IMR-90 (cell line): ENCODE measurements around the gene NBEA. TPM values are rescaled to one million over a fixed set of nuclear protein-coding genes. Genes with fewer than 3 reads are reported as not detected.

Source experiments
- ATAC-seq: fragments of 200-7000 bp; cut with Tn5 transposase; 2 replicates; pipeline ENCODE4 v1.9.1; 2020; ENCODE audit warnings: low read depth, mild to moderate bottlenecking, moderate library complexity
- BruUV-seq: library from RNA; stranded (reverse); fragments of 400-500 nt; replicated peaks from 2 replicates; lab custom pipeline; 2021; lab: Mats Ljungman, UMichigan
- CTCF ChIA-PET: fragments of 300-600 bp; formaldehyde crosslinking; extraction: SDS; loops from one replicate; lab custom pipeline; 2021; ENCODE audit warnings: antibody characterized with exemption; lab: Yijun Ruan, JAX
- POLR2A ChIA-PET: fragments of 300-600 bp; sonication (Branson Sonifier 250); formaldehyde crosslinking; loops from one replicate; lab custom pipeline; 2022; ENCODE audit warnings: antibody characterized with exemption; ENCODE audit not compliant: unreplicated experiment; lab: Charles Lee
- DNase-seq: peaks from one replicate; pipeline ENCODE4 v3.0.0; 2013
- H2AFZ ChIP-seq: replicated peaks from 2 replicates; pipeline ENCODE3; 2013; ENCODE audit warnings: low read length, mild to moderate bottlenecking; ENCODE audit not compliant: poor library complexity
- H2AK5ac ChIP-seq: 2 replicates; pipeline ENCODE4 v1.6.1; 2013; ENCODE audit warnings: low read depth, low read length, inconsistent platforms
- H2AK9ac ChIP-seq: replicated peaks from 2 replicates; pipeline ENCODE3; 2013; ENCODE audit warnings: mild to moderate bottlenecking, low read depth, low read length, moderate library complexity; ENCODE audit not compliant: poor library complexity
- H2BK120ac ChIP-seq: 2 replicates; pipeline ENCODE4 v1.6.1; 2013; ENCODE audit warnings: low read depth, low read length, inconsistent platforms
- H2BK15ac ChIP-seq: 3 replicates; pipeline ENCODE4 v1.6.1; 2013; ENCODE audit warnings: low read depth, low read length, inconsistent platforms
- H2BK20ac ChIP-seq: 2 replicates; pipeline ENCODE4 v1.6.1; 2013; ENCODE audit warnings: low read depth, mild to moderate bottlenecking, inconsistent platforms, low read length, moderate library complexity
- H2BK5ac ChIP-seq: 2 replicates; pipeline ENCODE4 v1.6.1; 2013; ENCODE audit warnings: mild to moderate bottlenecking, low read depth, low read length, inconsistent platforms; ENCODE audit not compliant: poor library complexity, severe bottlenecking
- H3K14ac ChIP-seq: replicated peaks from 2 replicates; pipeline ENCODE4 v1.6.1; 2013; ENCODE audit warnings: low read depth, low read length, inconsistent platforms
- H3K18ac ChIP-seq: 2 replicates; pipeline ENCODE4 v1.6.1; 2013; ENCODE audit warnings: low read depth, low read length, control low read depth
- H3K23ac ChIP-seq: 2 replicates; pipeline ENCODE4 v1.6.1; 2013; ENCODE audit warnings: low read depth, low read length, inconsistent platforms
- H3K27ac ChIP-seq: 2 replicates; pipeline ENCODE4 v1.5.1; 2013; ENCODE audit warnings: mild to moderate bottlenecking, control low read depth, low read length; ENCODE audit not compliant: insufficient read depth
- H3K27me3 ChIP-seq: 2 replicates; pipeline ENCODE4 v1.6.1; 2013; ENCODE audit warnings: low read length; ENCODE audit not compliant: control insufficient read depth, insufficient read depth
- H3K36me3 ChIP-seq: 2 replicates; pipeline ENCODE4 v1.6.1; 2013; ENCODE audit warnings: low read length, mixed read lengths; ENCODE audit not compliant: control insufficient read depth, insufficient read depth
- H3K4ac ChIP-seq: 2 replicates; pipeline ENCODE4 v1.6.1; 2013; ENCODE audit warnings: low read depth, low read length, inconsistent platforms
- H3K4me1 ChIP-seq: 2 replicates; pipeline ENCODE4 v1.6.1; 2013; ENCODE audit warnings: low read length, mixed read lengths; ENCODE audit not compliant: control insufficient read depth, insufficient read depth
- H3K4me2 ChIP-seq: 2 replicates; pipeline ENCODE4 v1.6.1; 2013; ENCODE audit warnings: low read depth, mild to moderate bottlenecking, control low read depth, low read length, moderate library complexity
- H3K4me3 ChIP-seq: 2 replicates; pipeline ENCODE4 v1.5.1; 2013; ENCODE audit warnings: low read depth, mild to moderate bottlenecking, control low read depth, low read length, moderate library complexity; ENCODE audit not compliant: insufficient read depth
- H3K56ac ChIP-seq: 2 replicates; pipeline ENCODE4 v1.6.1; 2013; ENCODE audit warnings: low read length, inconsistent platforms; ENCODE audit not compliant: insufficient read depth; ENCODE audit errors: extremely low read depth
- H3K79me1 ChIP-seq, 2 experiments: 2 replicates each; pipeline ENCODE4 v1.6.1; 2013; ENCODE audit warnings: low read length in 2 of 2, inconsistent platforms in 1 of 2, low read depth in 1 of 2
- H3K9ac ChIP-seq: 2 replicates; pipeline ENCODE4 v1.6.1; 2013; ENCODE audit warnings: low read depth, low read length, control low read depth
- H3K9me1 ChIP-seq: 2 replicates; pipeline ENCODE4 v1.6.1; 2013; ENCODE audit warnings: low read length, inconsistent platforms; ENCODE audit not compliant: insufficient read depth
- H3K9me3 ChIP-seq: 2 replicates; pipeline ENCODE4 v1.6.1; 2013; ENCODE audit warnings: low read length; ENCODE audit not compliant: control insufficient read depth, insufficient read depth
- H4K20me1 ChIP-seq: 2 replicates; pipeline ENCODE4 v1.6.1; 2013; ENCODE audit warnings: low read length, inconsistent platforms; ENCODE audit not compliant: insufficient read depth
- H4K5ac ChIP-seq: 2 replicates; pipeline ENCODE4 v1.6.1; 2013; ENCODE audit warnings: mild to moderate bottlenecking, low read depth, low read length, control low read depth
- H4K8ac ChIP-seq, 2 experiments: 2 replicates each; pipeline ENCODE4 v1.6.1; 2013; ENCODE audit warnings: low read depth in 2 of 2, low read length in 2 of 2, control low read depth in 1 of 2, inconsistent platforms in 1 of 2
- H4K91ac ChIP-seq: 2 replicates; pipeline ENCODE4 v1.6.1; 2013; ENCODE audit warnings: low read depth, low read length, inconsistent platforms; ENCODE audit not compliant: insufficient read depth
- BHLHE40 ChIP-seq: fragments of 150-350 bp; IDR thresholded peaks from 2 replicates; pipeline ENCODE4 v1.6.1; 2016; ENCODE audit warnings: mild to moderate bottlenecking, low read depth, low read length
- CEBPB ChIP-seq: IDR thresholded peaks from 2 replicates; pipeline ENCODE4 v1.6.1; 2012; ENCODE audit warnings: low read depth, low read length, improper control_type of control experiment
- CHD1 ChIP-seq: IDR thresholded peaks from 2 replicates; pipeline ENCODE4 v1.6.1; 2012; ENCODE audit warnings: low read depth, low read length, improper control_type of control experiment
- FOS ChIP-seq: fragments of 150-350 bp; IDR thresholded peaks from 2 replicates; pipeline ENCODE4 v1.6.1; 2016; ENCODE audit warnings: low read depth, low read length
- MAFK ChIP-seq: IDR thresholded peaks from 2 replicates; pipeline ENCODE4 v1.6.1; 2012; ENCODE audit warnings: low read depth, low read length, improper control_type of control experiment
- MAZ ChIP-seq: IDR thresholded peaks from 2 replicates; pipeline ENCODE4 v1.6.1; 2012; ENCODE audit warnings: low read depth, mild to moderate bottlenecking, low read length, improper control_type of control experiment, moderate library complexity, borderline replicate concordance
- MXI1 ChIP-seq: IDR thresholded peaks from 2 replicates; pipeline ENCODE4 v1.6.1; 2012; ENCODE audit warnings: low read depth, mild to moderate bottlenecking, low read length, moderate library complexity, borderline replicate concordance
- POLR2A ChIP-seq: IDR thresholded peaks from 2 replicates; pipeline ENCODE4 v1.6.1; 2012; ENCODE audit warnings: mild to moderate bottlenecking, low read depth, low read length
- RCOR1 ChIP-seq: IDR thresholded peaks from 2 replicates; pipeline ENCODE4 v1.6.1; 2012; ENCODE audit warnings: mild to moderate bottlenecking, low read length, improper control_type of control experiment; ENCODE audit not compliant: insufficient replicate concordance
- RFX5 ChIP-seq: IDR thresholded peaks from 2 replicates; pipeline ENCODE4 v1.8.0; 2012; ENCODE audit warnings: low read depth, mild to moderate bottlenecking, low read length, moderate library complexity
- SMC3 ChIP-seq: fragments of 150-350 bp; IDR thresholded peaks from 2 replicates; pipeline ENCODE4 v1.6.1; 2016; ENCODE audit warnings: low read depth, mild to moderate bottlenecking, antibody characterized with exemption, low read length, moderate library complexity
- WGBS, 2 experiments: methylation state at CpG; one replicate each; pipeline versions ENCODE4 v1.1.5 to v1.1.7; 2013; ENCODE audit warnings: missing lambda C conversion rate in 2 of 2; ENCODE audit not compliant: insufficient read length in 1 of 2; ENCODE audit errors: extremely low coverage in 2 of 2; 5-methylcytosine and 5-hydroxymethylcytosine counted together
- dilution Hi-C: fragments of 300-500 bp; cut with HindIII; formaldehyde crosslinking; loops from one replicate; pipeline ENCODE4 v1.14.3; 2018; ENCODE audit warnings: low sequenced_read_pairs; ENCODE audit not compliant: unreplicated experiment
- in situ Hi-C: fragments of 300-500 bp; cut with MboI; formaldehyde crosslinking; loops from 3 replicates; pipeline ENCODE4 v1.14.3; 2019; ENCODE audit warnings: low sequenced_read_pairs, inconsistent platforms, mixed read lengths
- intact Hi-C: fragments of 100-400 bp; cut with micrococcal nuclease; formaldehyde crosslinking; loops from 2 replicates; pipeline ENCODE4 v1.10.0; 2022
- polyA plus RNA-seq, 3 experiments: library from polyadenylated mRNA; depleted of rRNA; stranded (reverse); fragments of >200 nt; gene quantifications; 2 replicates each; pipeline ENCODE4 v1.2.3, GENCODE V29; 2012; ENCODE audit warnings: low replicate concordance in 1 of 3
- total RNA-seq: library from RNA; depleted of rRNA; stranded (reverse); fragments of >200 nt; gene quantifications from 2 replicates; pipeline ENCODE4 v1.2.3, GENCODE V29; 2012
- TF ChIP-seq, protein P1 (sequence below): fragments of 150-350 bp; IDR thresholded peaks from 2 replicates; pipeline ENCODE4 v1.6.1; 2017; ENCODE audit warnings: mild to moderate bottlenecking, antibody characterized with exemption, low read length, low read depth
- TF ChIP-seq, protein P2 (sequence below): conservative IDR thresholded peaks from 2 replicates; pipeline ENCODE4 v1.5.1; 2012; ENCODE audit warnings: mild to moderate bottlenecking, low read depth, low read length, improper control_type of control experiment
- TF ChIP-seq, protein P3 (sequence below): fragments of 150-350 bp; IDR thresholded peaks from 2 replicates; pipeline ENCODE4 v1.6.1; 2016; ENCODE audit warnings: low read depth, mild to moderate bottlenecking, low read length, moderate library complexity, borderline replicate concordance

The NBEA gene
- total and polyA plus RNA-seq, 2 of the 4 experiments (the other 2 are of a cell fraction): 0.82 to 2.2 TPM

DNA sequence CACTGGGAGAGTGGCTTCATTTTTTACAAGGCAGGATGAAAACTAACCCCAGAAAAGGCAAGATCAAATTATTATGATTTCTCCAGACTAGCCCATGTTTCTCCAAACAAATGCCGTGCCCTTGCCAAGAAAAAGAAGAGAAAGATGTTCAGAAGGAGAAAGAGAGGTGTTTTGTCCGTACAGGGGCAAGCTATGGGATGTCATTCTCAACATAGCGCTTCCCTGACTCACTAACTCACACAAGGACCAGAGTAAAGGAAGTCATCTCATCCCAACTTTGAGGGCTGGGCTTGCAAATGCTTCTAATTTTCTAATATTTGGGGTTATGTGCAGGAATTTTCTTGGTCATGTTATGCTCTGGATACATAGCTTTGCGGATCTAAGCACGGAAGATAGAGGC lies 758.6 kb downstream of the NBEA start:
- DNase-seq: peak; percentile 72
- Histone ChIP-seq H2BK120ac (peak overlapping the region; percentile 98), H2BK20ac (peak overlapping the region; percentile 89), H4K20me1 (no peaks in the 10 kb centered on the region), H2AK9ac (no peak overlapping the region), H4K8ac (peak overlapping the region; percentile 75 to 93; a peak in 3 of 4 replicates), H3K9me1 (peaks cover 17% of the 10 kb centered on the region), H2BK5ac (peak overlapping the region; percentile 83), H3K4ac (peak overlapping the region; percentile 98; the same call in 1 of the 2 replicates), H3K14ac (peak overlapping the region; percentile 87; the same call in 1 of the 2 replicates), H3K9ac (peak overlapping the region; percentile 78), H3K27me3 (no peaks in the 10 kb centered on the region), H2AFZ (peak overlapping the region; percentile 29), H3K23ac (peak overlapping the region; percentile 77), H2BK15ac (peak overlapping the region; percentile 90; the same call in 2 of the 3 replicates), H3K27ac (peak overlapping the region; percentile 92), H3K18ac (peak overlapping the region; percentile 86), H4K5ac (peak overlapping the region; percentile 86), H3K36me3 (no peaks in the 10 kb centered on the region), H4K91ac (peak overlapping the region; percentile 95), H3K4me2 (peak overlapping the region; percentile 62), H3K79me1 (no peaks in the 10 kb centered on the region), H3K9me3 (no peaks in the 10 kb centered on the region), H3K4me1 (peaks cover 37% of the 10 kb centered on the region), H3K4me3 (no peak overlapping the region), H3K56ac (peak overlapping the region; percentile 84; the same call in 1 of the 2 replicates), H2AK5ac (peak overlapping the region; percentile 89; the same call in 1 of the 2 replicates)
- WGBS, 2 experiments: 90% methylated on average over 2 of the region's 5 CpGs; no CpG with 5 or more reads in 1 of the 2 experiments
- ChIA-PET CTCF (no interaction called here), POLR2A (interaction anchor here (0.5 kb wide), 1 partner anchor 28 kb away, joined by 3 read pairs; no protein-coding TSS in a partner anchor)
- ATAC-seq: peak; percentile 71
- in situ Hi-C loops (no loop called here), dilution Hi-C loops (no loop called here), intact Hi-C loops (loop anchor here (2.0 kb wide), 1 partner anchor 70 kb away; no protein-coding TSS in a partner anchor)
- TF ChIP-seq POLR2A: no peak
- TF ChIP-seq, protein P1, sequence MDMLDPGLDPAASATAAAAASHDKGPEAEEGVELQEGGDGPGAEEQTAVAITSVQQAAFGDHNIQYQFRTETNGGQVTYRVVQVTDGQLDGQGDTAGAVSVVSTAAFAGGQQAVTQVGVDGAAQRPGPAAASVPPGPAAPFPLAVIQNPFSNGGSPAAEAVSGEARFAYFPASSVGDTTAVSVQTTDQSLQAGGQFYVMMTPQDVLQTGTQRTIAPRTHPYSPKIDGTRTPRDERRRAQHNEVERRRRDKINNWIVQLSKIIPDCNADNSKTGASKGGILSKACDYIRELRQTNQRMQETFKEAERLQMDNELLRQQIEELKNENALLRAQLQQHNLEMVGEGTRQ: no peak
- no peak for TF ChIP-seq BHLHE40
- TF ChIP-seq MAFK: no peak
- no peak for TF ChIP-seq RFX5
- TF ChIP-seq, protein P2, sequence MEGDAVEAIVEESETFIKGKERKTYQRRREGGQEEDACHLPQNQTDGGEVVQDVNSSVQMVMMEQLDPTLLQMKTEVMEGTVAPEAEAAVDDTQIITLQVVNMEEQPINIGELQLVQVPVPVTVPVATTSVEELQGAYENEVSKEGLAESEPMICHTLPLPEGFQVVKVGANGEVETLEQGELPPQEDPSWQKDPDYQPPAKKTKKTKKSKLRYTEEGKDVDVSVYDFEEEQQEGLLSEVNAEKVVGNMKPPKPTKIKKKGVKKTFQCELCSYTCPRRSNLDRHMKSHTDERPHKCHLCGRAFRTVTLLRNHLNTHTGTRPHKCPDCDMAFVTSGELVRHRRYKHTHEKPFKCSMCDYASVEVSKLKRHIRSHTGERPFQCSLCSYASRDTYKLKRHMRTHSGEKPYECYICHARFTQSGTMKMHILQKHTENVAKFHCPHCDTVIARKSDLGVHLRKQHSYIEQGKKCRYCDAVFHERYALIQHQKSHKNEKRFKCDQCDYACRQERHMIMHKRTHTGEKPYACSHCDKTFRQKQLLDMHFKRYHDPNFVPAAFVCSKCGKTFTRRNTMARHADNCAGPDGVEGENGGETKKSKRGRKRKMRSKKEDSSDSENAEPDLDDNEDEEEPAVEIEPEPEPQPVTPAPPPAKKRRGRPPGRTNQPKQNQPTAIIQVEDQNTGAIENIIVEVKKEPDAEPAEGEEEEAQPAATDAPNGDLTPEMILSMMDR: no peak
- no peak for TF ChIP-seq CEBPB
- no peak for TF ChIP-seq CHD1
- TF ChIP-seq RCOR1: no peak
- TF ChIP-seq, protein P3, sequence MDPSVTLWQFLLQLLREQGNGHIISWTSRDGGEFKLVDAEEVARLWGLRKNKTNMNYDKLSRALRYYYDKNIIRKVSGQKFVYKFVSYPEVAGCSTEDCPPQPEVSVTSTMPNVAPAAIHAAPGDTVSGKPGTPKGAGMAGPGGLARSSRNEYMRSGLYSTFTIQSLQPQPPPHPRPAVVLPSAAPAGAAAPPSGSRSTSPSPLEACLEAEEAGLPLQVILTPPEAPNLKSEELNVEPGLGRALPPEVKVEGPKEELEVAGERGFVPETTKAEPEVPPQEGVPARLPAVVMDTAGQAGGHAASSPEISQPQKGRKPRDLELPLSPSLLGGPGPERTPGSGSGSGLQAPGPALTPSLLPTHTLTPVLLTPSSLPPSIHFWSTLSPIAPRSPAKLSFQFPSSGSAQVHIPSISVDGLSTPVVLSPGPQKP: no peak
- TF ChIP-seq MXI1: no peak
- no peak for TF ChIP-seq SMC3
- no peak for TF ChIP-seq FOS
- no peak for TF ChIP-seq MAZ
- no TSS peak for BruUV-seq
